Measurements from ENCODE around the gene KCNIP4.

Gene KCNIP4

GRCh38 chr4:21680326-21680898 lies 268.2 kb downstream of the KCNIP4 start:
- no peak for DNase-seq

- no peak for DNase-seq
Observed at GRCh38 chr4:21678711-21679110, 269.9 kb downstream of the KCNIP4 start.

DNA sequence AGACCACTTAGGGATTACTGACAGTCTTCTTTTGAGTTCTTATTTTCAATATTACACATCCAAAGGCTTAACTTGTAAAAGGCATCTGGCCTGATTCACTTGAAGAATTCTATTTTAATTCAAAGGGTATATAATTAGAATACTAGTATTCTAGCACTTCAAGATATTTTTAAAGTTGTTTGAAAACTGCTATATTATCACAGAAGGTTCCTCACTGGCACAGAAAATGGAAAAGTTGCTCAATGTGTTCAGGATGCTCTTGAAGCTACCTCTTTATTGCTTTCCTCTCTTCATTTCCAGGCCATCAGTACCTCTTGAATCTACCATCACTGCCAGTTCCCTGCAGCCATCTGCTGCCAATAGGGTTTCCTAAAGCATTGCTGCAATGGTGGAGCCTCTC lies 271.4 kb downstream of the KCNIP4 start:
- no peak for DNase-seq

DNA sequence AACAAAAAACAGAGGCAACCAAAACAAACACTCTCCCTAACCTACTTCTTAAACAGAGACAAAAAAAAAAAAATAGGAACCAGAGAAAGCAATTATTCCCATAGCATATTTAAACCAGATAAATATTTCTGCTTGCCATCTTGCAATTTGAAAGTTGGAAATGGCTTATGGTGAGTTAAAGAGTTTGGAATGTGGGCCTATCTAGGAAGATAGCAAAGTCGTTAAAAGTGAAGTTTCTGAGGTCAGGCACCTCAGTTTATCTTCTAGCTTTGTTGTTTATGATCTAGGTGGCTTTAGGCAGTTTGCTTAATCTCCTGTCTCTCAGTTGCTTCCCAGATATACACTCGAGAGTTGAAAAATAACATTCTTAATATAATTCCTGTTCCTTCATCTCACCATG lies 284.2 kb downstream of the KCNIP4 start:
- no peak for DNase-seq

DNA sequence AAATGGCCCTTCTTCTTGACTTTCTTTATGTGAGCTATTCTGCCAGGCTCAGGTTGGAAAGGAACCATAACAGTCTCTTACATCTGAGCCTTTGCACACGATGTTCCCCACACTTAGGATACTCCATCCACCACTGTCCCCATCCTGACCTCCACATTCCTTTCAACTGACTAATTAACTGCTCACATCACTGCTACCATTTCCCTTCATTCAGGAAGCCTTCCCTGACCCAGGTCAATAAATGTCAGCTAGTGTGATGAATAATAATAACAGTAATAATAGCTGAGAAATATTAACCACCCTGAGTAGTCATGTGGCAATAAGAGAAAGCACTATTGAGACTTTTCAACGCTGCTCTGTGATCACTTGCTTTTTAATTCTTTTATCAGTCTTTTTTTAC lies 291.7 kb downstream of the KCNIP4 start:
- DNase-seq, result no peak

DNA sequence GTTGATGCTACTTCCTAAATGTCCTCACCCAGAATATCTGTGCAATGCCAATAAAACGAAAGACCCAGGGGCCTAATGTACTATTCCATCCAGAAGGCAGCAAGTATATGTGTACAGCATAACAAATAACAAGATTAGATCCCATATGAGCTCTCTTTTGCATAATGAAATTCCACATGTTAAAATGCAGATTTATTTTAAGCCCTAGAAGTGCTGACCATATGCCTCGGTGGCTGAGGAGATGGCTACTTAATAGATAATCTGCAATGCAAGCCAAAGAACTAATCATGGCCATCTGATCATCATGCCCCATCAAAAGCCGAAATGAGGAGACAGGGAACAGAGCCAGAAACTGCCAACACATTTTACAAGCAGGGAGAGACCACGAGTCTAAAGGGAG lies 293.5 kb downstream of the KCNIP4 start:
- DNase-seq, result no peak

DNA sequence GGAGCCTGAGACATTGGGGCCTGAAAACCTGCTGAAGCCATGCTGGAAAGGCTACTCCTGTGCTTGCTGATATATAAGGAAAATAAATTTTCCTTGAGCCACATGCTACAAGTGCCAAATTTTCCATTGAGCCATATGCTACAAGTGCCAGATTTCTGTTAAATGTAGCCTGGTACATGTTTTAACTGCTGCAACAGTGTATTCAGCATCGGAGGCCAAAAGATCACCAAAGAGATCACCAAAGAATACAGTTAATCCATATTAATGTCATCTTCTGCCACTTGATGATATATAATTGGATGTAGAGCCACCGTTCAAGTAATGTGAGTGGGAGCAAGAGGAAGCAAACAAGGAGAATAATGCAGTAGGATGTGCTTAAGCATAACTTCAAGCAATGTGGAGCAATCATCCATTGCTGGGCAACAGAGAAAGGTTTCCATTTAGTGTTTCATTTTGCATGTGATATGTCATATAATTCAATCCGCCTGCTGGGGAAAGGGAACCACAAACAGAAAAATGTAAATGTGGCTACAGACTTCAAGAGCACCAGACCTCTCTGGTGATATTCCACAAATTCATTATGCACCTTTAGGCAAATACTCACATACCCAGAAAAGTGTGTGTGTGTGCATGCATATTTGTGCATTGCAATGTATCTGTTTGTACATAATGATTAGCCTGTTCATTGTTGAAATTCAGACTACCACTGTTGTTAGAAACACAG lies 295.9 kb downstream of the KCNIP4 start:
- DNase-seq, result no peak

GRCh38 chr4:21649391-21650090 lies 299.0 kb downstream of the KCNIP4 start:
- DNase-seq, result no peak

DNA sequence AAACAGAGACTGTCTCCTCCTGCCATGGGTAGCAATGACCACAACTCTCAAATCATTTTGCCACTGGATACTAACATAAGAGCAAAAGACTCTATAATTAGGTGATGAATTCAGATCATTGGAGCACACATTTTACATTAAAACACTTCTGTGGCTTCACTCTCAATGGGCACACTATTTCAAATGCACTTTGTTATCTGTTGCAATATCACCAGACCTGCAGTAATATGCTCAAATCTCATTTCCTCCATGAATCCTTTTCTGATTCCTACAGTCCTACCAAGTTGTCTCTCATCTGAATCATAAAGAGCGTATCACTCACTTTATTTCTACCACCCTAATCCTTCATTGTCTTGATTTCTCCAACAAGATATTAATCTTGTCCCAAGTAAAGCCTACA lies 302.8 kb downstream of the KCNIP4 start:
- no peak for DNase-seq

GRCh38 chr4:21641696-21642095 lies 306.9 kb downstream of the KCNIP4 start:
- no peak for DNase-seq

DNA sequence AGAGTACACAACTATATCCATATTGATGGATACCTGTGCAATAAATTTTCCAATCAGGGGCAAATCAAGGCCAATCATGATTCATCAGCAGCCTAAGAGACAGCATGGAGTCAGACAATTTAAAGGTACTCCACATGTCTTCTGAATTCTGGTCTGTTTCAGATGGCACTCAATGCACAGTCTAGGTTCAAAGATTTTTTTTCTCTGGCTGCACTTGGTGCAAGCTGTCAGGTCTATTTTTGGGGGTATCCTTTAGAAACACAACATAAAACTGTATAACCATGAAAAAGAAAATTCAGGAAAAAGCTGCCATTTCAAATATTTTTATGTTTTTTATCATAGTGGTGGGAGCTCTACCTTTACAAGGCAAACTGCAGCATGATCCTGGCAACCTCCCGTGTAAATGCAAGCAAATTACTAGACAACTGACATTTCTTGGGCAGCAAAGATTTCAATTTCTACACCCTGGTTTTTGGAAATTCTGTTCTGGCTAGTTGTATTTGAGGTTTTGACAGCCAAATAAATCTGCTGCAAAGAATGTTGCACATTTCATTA lies 310.3 kb downstream of the KCNIP4 start:
- DNase-seq, result no peak

GRCh38 chr4:21628916-21629610 lies 319.5 kb downstream of the KCNIP4 start:
- DNase-seq, result no peak

- no peak for DNase-seq
Observed at GRCh38 chr4:21628116-21628670, 320.4 kb downstream of the KCNIP4 start.

GRCh38 chr4:21625447-21625846 lies 323.1 kb downstream of the KCNIP4 start:
- DNase-seq, result no peak

DNA sequence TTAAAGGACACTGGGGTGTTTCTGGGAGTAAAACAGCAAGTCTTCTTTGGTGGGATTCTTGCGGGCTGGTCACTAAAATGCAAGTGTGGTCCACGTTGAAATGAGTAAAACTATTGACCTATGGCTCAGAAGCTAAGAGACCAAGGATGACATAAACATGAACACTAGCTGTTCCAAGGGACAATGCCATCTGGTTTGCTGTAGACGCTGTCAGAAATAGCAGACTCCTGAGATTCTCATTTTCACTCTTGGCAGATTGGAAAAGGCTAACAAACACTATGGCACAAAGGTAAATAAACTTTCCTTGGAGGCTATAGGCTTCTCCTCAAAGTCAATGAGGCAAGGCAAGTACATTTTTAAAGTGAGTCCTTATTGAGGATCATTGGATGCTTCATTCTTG lies 343.6 kb downstream of the KCNIP4 start:
- no peak for DNase-seq

DNA sequence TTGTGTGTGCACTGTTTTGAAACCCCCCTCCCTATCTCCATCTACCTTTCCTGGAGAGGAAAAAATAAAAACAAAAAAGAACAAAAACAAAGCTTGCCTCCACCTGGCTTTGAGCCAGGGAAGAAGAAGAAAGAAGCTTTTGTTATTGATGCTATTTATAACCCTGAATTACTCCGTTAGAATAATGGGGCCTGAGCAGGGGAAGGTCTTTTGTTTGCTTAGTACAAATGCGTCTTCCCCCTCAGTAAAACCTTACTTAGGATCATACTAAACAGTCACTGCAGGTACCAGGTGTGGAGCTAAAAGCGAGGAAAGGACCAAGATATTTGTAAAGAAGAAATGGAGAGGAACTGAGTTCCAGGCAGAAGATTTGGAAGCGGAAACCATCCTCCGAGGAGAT lies 352.1 kb downstream of the KCNIP4 start:
- no peak for DNase-seq

DNA sequence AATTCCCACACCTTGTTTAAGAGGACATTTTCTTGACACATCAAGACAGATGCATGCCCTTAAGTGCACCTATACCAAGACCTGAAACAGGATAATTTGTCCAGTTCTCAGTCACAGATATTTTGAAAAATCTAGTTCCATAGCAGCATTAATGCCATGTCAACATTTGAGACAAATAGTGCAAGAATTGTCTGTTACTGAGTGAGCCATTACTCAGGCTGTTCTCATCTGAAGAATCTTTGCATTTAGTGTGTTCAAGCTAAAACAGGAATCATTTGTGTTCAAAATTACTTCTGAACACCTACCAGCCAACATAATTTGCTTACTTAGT lies 354.9 kb downstream of the KCNIP4 start:
- no peak for DNase-seq

DNA sequence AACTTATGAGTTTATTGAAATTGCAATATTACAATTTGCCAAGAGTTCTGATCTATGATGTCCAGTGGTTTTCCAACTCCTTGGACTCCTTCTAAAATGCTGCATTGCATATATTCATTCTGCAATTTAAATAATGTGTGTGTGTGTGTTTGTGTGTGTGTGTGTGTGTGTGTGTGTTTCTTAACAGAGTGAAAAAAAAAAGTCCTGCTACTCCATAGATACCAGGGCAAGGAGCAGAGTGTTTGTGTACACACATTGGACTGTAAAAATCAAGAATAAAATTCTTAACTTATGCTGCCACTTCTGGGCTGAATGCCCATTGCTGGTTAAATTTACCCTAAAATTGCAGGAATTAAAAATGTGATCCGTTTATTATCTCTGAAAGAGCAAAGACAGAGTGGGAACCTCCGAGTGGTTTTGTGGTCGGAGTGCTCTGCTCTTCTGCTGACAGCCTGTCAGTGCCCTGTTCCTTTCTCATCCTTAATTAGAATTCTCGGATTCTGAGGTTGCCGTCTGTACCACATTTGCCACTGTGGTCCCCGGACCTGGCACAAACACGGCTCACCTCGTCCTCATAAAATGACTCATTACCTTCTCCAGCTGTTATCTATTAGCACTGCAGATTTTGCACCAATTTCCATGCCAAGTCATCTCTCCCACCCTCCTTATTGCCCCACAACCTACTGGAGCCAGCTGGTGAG lies 355.5 kb downstream of the KCNIP4 start:
- DNase-seq, result no peak

DNA sequence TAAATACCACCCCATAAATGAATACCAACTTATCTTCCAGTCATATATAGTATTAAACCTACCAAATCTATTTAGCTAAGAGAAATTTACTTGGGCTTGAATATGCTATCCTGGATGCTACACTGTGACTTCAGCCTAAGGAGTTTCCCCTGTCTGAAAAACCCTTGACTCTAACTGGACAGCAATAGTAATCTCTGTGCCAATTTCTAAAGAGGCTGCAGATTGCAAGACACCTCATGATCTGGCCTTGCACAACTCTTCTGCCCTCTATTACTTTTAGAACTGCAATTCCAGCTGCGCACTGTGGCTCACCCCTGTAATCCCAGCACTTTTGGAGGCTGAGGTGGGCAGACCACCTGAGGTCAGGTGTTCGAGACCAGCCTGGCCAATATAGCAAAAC lies 371.5 kb downstream of the KCNIP4 start:
- no peak for DNase-seq

- DNase-seq, result no peak
Observed at GRCh38 chr4:21571100-21571499, 377.5 kb downstream of the KCNIP4 start.

- no peak for DNase-seq
Observed at GRCh38 chr4:21569638-21570037, 378.9 kb downstream of the KCNIP4 start.

DNA sequence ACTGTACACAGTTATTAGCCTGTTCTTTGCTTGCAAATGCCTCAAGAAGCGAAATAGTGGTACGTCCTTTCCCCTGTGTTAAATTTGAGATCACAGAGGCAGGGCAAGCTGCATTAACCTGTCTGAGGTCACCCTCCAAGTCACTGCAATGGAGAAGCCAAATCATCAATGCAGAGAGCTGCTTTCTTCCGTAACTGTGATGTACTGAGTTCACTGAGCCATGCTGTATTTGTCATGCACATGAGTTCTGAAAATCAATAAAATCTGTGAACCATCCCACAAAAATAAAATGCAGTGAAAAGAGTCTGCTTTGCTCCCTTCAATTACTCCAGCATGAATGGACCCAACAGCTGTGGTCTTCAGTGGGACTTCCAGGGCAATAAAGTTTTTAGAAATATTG lies 393.5 kb downstream of the KCNIP4 start:
- no peak for DNase-seq

DNA sequence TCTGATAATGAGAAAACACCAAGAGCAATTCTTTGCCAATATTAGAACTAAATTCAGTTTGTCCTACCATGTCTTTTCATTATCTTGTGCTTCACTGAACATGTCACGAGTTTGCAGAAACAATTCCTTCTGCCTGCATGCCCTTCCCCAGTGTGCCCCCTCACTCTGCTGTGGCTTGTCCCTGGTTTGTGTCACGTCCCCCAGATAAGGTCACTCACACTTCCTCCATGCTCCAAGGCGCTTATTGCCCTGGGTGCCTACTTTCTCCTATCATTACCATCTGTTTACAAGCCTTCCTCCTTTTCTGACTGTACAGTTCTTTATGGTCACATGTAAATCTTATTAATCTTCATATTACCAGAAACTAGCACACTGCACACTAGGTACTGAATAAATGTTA lies 394.1 kb downstream of the KCNIP4 start:
- DNase-seq, result no peak

Measured in NCI-H2029 (cell line).